H1 (cell line): ENCODE data around the gene TGM2. TPM values are rescaled to one million over a fixed set of nuclear protein-coding genes. Genes with fewer than 3 reads are reported as not detected.

Experiments used
- CTCF ChIA-PET: fragments of 300-600 bp; sonication (Branson Sonifier 250); formaldehyde crosslinking; loops from one replicate; lab custom pipeline; 2021; ENCODE audit not compliant: partially characterized antibody; lab: Charles Lee
- POLR2A ChIA-PET: fragments of 300-600 bp; sonication (Branson Sonifier 250); formaldehyde crosslinking; loops from one replicate; lab custom pipeline; 2021; ENCODE audit warnings: inconsistent platforms; ENCODE audit not compliant: partially characterized antibody; lab: Charles Lee
- DNase-seq, 2 experiments: peaks; one replicate each; pipeline versions ENCODE4 v3.0.0 to v3.0.0-alpha.2; 2010 to 2022; ENCODE audit warnings: low spot score in 2 of 2, low read depth in 1 of 2, mixed read lengths in 1 of 2
- FAIRE-seq: peaks from 2 replicates; lab custom pipeline; 2011; peaks lifted over from hg19 to GRCh38; lab: Jason Lieb, UNC
- H2AFZ ChIP-seq: 2 replicates; pipeline ENCODE4 v1.8.1; 2012; ENCODE audit warnings: low read length, inconsistent platforms
- H2AK5ac ChIP-seq: 2 replicates; pipeline ENCODE4 v1.6.1; 2013; ENCODE audit warnings: low read depth, low read length
- H2BK120ac ChIP-seq: replicated peaks from 2 replicates; pipeline ENCODE3; 2013; ENCODE audit warnings: low read depth, low read length, inconsistent platforms
- H2BK12ac ChIP-seq: 2 replicates; pipeline ENCODE4 v1.6.1; 2013; ENCODE audit warnings: low read depth, low read length
- H2BK15ac ChIP-seq: 2 replicates; pipeline ENCODE4 v1.6.1; 2013; ENCODE audit warnings: low read length
- H2BK20ac ChIP-seq: 2 replicates; pipeline ENCODE4 v1.6.1; 2013; ENCODE audit warnings: low read length
- H2BK5ac ChIP-seq: 2 replicates; pipeline ENCODE4 v1.6.1; 2013; ENCODE audit warnings: low read depth, low read length
- H3K14ac ChIP-seq: 2 replicates; pipeline ENCODE4 v1.6.1; 2013; ENCODE audit warnings: inconsistent platforms; ENCODE audit not compliant: insufficient read length
- H3K18ac ChIP-seq: 2 replicates; pipeline ENCODE4 v1.6.1; 2013; ENCODE audit warnings: low read length; ENCODE audit errors: extremely low read depth
- H3K23ac ChIP-seq: 2 replicates; pipeline ENCODE4 v1.6.1; 2013; ENCODE audit warnings: inconsistent platforms; ENCODE audit not compliant: insufficient read length
- H3K23me2 ChIP-seq: 2 replicates; pipeline ENCODE4 v1.6.1; 2013; ENCODE audit warnings: low read depth, low read length
- H3K27ac ChIP-seq: 2 replicates; pipeline ENCODE4 v1.6.1; 2011; ENCODE audit warnings: low read depth, low read length, inconsistent platforms
- H3K27me3 ChIP-seq, 4 experiments: replicated peaks in 1 of 4; 1 replicate in 1 of 4; 2 replicates in 3 of 4; pipeline versions ENCODE4 v1.6.1 to v1.8.1; 2011 to 2013; ENCODE audit warnings: low read length in 3 of 4, mild to moderate bottlenecking in 3 of 4, inconsistent platforms in 2 of 4, mixed read lengths in 2 of 4, moderate library complexity in 1 of 4; ENCODE audit not compliant: control insufficient read depth in 3 of 4, insufficient read depth in 3 of 4; ENCODE audit errors: extremely low read depth in 1 of 4
- H3K36me3 ChIP-seq, 4 experiments: 2 replicates each; pipeline versions ENCODE4 v1.6.1 to v1.8.1; 2011 to 2013; ENCODE audit warnings: mild to moderate bottlenecking in 4 of 4, low read length in 3 of 4, moderate library complexity in 2 of 4, control low read depth in 1 of 4, inconsistent platforms in 1 of 4; ENCODE audit not compliant: insufficient read depth in 4 of 4, control insufficient read depth in 2 of 4
- H3K4ac ChIP-seq: replicated peaks from 2 replicates; pipeline ENCODE3; 2013; ENCODE audit warnings: low read length, low read depth, mixed read lengths, inconsistent platforms; ENCODE audit not compliant: insufficient read length
- H3K4me1 ChIP-seq, 4 experiments: replicated peaks in 1 of 4; 1 replicate in 1 of 4; 2 replicates in 3 of 4; pipeline versions ENCODE4 v1.6.1 to v1.8.1; 2011 to 2013; ENCODE audit warnings: low read length in 3 of 4, inconsistent platforms in 2 of 4, mixed read lengths in 1 of 4; ENCODE audit not compliant: insufficient read depth in 4 of 4, control insufficient read depth in 3 of 4
- H3K4me2 ChIP-seq, 2 experiments: 2 replicates each; pipeline versions ENCODE4 v1.6.1 to v1.8.1; 2011 to 2013; ENCODE audit warnings: low read depth in 2 of 2, low read length in 2 of 2, control low read depth in 1 of 2, inconsistent platforms in 1 of 2, mild to moderate bottlenecking in 1 of 2; ENCODE audit not compliant: insufficient read depth in 1 of 2
- H3K4me3 ChIP-seq, 4 experiments: fragments of 200-600, 300-600 bp in 1 of 4; sonication (generic), shearing (Covaris generic), sonication (Bioruptor Twin) in 1 of 4; 2 replicates each; pipeline versions ENCODE4 v1.5.1 to v1.8.1; 2011 to 2016; ENCODE audit warnings: low read length in 4 of 4, low read depth in 3 of 4, control low read depth in 2 of 4, inconsistent platforms in 2 of 4, mild to moderate bottlenecking in 2 of 4, mixed read lengths in 1 of 4, moderate library complexity in 1 of 4; ENCODE audit not compliant: insufficient read depth in 2 of 4; ENCODE audit errors: extremely low read depth in 1 of 4
- H3K56ac ChIP-seq: replicated peaks from 2 replicates; pipeline ENCODE3; 2013; ENCODE audit warnings: low read depth, mild to moderate bottlenecking, mixed read lengths, low read length, inconsistent platforms; ENCODE audit not compliant: insufficient read length
- H3K79me1 ChIP-seq: 2 replicates; pipeline ENCODE4 v1.6.1; 2013; ENCODE audit warnings: low read depth, low read length, control low read depth
- H3K79me2 ChIP-seq, 2 experiments: 2 replicates each; pipeline versions ENCODE4 v1.6.1 to v1.8.1; 2012 to 2013; ENCODE audit warnings: low read length in 2 of 2, mild to moderate bottlenecking in 2 of 2, inconsistent platforms in 1 of 2; ENCODE audit not compliant: insufficient read depth in 2 of 2, control insufficient read depth in 1 of 2
- H3K9ac ChIP-seq, 4 experiments: replicated peaks in 1 of 4; 1 replicate in 1 of 4; 2 replicates in 3 of 4; pipeline versions ENCODE4 v1.6.1 to v1.8.1; 2011 to 2013; ENCODE audit warnings: low read depth in 3 of 4, low read length in 3 of 4, control low read depth in 2 of 4, mild to moderate bottlenecking in 2 of 4, moderate library complexity in 2 of 4, inconsistent platforms in 1 of 4; ENCODE audit errors: extremely low read depth in 1 of 4
- H3K9me3 ChIP-seq, 2 experiments: 2 replicates each; pipeline versions ENCODE4 v1.6.1 to v1.8.1; 2012 to 2013; ENCODE audit warnings: mild to moderate bottlenecking in 2 of 2, moderate library complexity in 2 of 2, control low read depth in 1 of 2, inconsistent platforms in 1 of 2, low read depth in 1 of 2, low read length in 1 of 2, mixed read lengths in 1 of 2; ENCODE audit not compliant: insufficient read depth in 2 of 2
- H4K20me1 ChIP-seq, 2 experiments: replicated peaks in 1 of 2; 2 replicates each; pipeline versions ENCODE3 to v1.8.1; 2011 to 2013; ENCODE audit warnings: inconsistent platforms in 2 of 2, low read length in 2 of 2, mild to moderate bottlenecking in 1 of 2; ENCODE audit not compliant: insufficient read depth in 2 of 2, control insufficient read depth in 1 of 2
- H4K5ac ChIP-seq: 2 replicates; pipeline ENCODE4 v1.6.1; 2013; ENCODE audit warnings: low read length, low read depth, mixed read lengths, inconsistent platforms; ENCODE audit not compliant: insufficient read length
- H4K8ac ChIP-seq: 2 replicates; pipeline ENCODE4 v1.8.0; 2013; ENCODE audit warnings: mild to moderate bottlenecking, moderate library complexity, low read length, inconsistent platforms; ENCODE audit not compliant: insufficient read depth; ENCODE audit errors: extremely low read depth
- H4K91ac ChIP-seq: replicated peaks from 2 replicates; pipeline ENCODE3; 2013; ENCODE audit warnings: low read length, mixed read lengths, inconsistent platforms; ENCODE audit not compliant: insufficient read length
- CEBPB ChIP-seq: IDR thresholded peaks from 2 replicates; pipeline ENCODE4 v1.6.1; 2012; ENCODE audit warnings: low read depth, low read length
- CTBP2 ChIP-seq: IDR thresholded peaks from 2 replicates; pipeline ENCODE4 v1.7.0; 2011; ENCODE audit warnings: borderline replicate concordance, mild to moderate bottlenecking, moderate library complexity, mixed read lengths, low read length; ENCODE audit not compliant: insufficient read depth, insufficient read length
- EGR1 ChIP-seq: IDR thresholded peaks from 2 replicates; pipeline ENCODE4 v1.6.1; 2011; ENCODE audit warnings: low read depth, low read length, borderline replicate concordance
- GABPA ChIP-seq: IDR thresholded peaks from 2 replicates; pipeline ENCODE4 v1.6.1; 2011; ENCODE audit warnings: mild to moderate bottlenecking, low read length, moderate library complexity, borderline replicate concordance; ENCODE audit not compliant: insufficient read depth
- GTF2F1 ChIP-seq: IDR thresholded peaks from 2 replicates; pipeline ENCODE4 v1.6.1; 2012; ENCODE audit warnings: low read depth, low read length, improper control_type of control experiment, borderline replicate concordance
- NANOG ChIP-seq: IDR thresholded peaks from 2 replicates; pipeline ENCODE4 v1.6.1; 2011; ENCODE audit warnings: low read length, low read depth, mild to moderate bottlenecking, inconsistent platforms; ENCODE audit not compliant: insufficient read depth, poor library complexity, severe bottlenecking
- SIN3A ChIP-seq, 2 experiments: IDR thresholded peaks in 1 of 2; conservative IDR thresholded peaks in 1 of 2; 2 replicates each; pipeline ENCODE4 v1.6.1; 2011 to 2012; ENCODE audit warnings: low read length in 2 of 2, improper control_type of control experiment in 1 of 2, low read depth in 1 of 2, mild to moderate bottlenecking in 1 of 2
- SIRT6 ChIP-seq: IDR thresholded peaks from one replicate; pipeline ENCODE4 v1.7.1; 2012; ENCODE audit warnings: low read length, inconsistent platforms
- SP2 ChIP-seq: IDR thresholded peaks from 2 replicates; pipeline ENCODE4 v1.6.1; 2012; ENCODE audit warnings: mild to moderate bottlenecking, low read length, inconsistent platforms
- SRF ChIP-seq: IDR thresholded peaks from 2 replicates; pipeline ENCODE4 v1.6.1; 2011; ENCODE audit warnings: mild to moderate bottlenecking, low read depth, low read length, moderate library complexity
- TCF12 ChIP-seq: IDR thresholded peaks from 2 replicates; pipeline ENCODE4 v1.6.1; 2011; ENCODE audit warnings: low read depth, mild to moderate bottlenecking, low read length
- WGBS, 2 experiments: shearing (Covaris generic) in 1 of 2; methylation state at CpG; one replicate each; pipeline versions ENCODE4 v1.1.6 to v1.1.7; 2013 to 2015; ENCODE audit warnings: low lambda C conversion rate in 2 of 2, mixed read lengths in 2 of 2, inconsistent platforms in 1 of 2, low coverage in 1 of 2, missing lambda C conversion rate in 1 of 2; ENCODE audit not compliant: insufficient replicate concordance in 2 of 2, insufficient coverage in 1 of 2, insufficient read length in 1 of 2; ENCODE audit errors: extremely low coverage in 1 of 2, missing lambda C conversion rate in 1 of 2; 5-methylcytosine and 5-hydroxymethylcytosine counted together
- polyA plus RNA-seq, 7 experiments: library from polyadenylated mRNA; depleted of rRNA in 3 of 7; stranded (reverse) in 5 of 7; unstranded in 2 of 7; fragments of >200 nt in 5 of 7; fragments of 200-250 nt in 2 of 7; gene quantifications; 1 replicate in 5 of 7; 2 replicates in 1 of 7; 4 replicates in 1 of 7; pipeline versions ENCODE4 v1.2.1 to v1.2.3, GENCODE V29; 2011 to 2013; ENCODE audit warnings: missing spikeins in 2 of 7, mixed read lengths in 2 of 7
- total RNA-seq: library from RNA; stranded (reverse); fragmentation: NEBNext Ultra II Directional; extraction: Animal tissue kit (Norgen Biotek cat#: 25700); gene quantifications from 2 replicates; pipeline ENCODE4 v1.2.1, GENCODE V29; 2021
- TF ChIP-seq, protein P1 (sequence below), 3 experiments: IDR thresholded peaks; 1 replicate in 2 of 3; 2 replicates in 1 of 3; pipeline versions ENCODE4 v1.5.1 to v1.6.1; 2011; ENCODE audit warnings: low read length in 3 of 3, mild to moderate bottlenecking in 3 of 3, inconsistent platforms in 2 of 3, low read depth in 1 of 3, moderate library complexity in 1 of 3; ENCODE audit not compliant: insufficient read depth in 1 of 3; ENCODE audit errors: control extremely low read depth in 1 of 3

The TGM2 gene
- total and polyA plus RNA-seq, 2 of the 8 experiments (the other 6 are each of a cell fraction or from before 2014, with no cell fraction given) = 0.86 to 1.0 TPM

DNA sequence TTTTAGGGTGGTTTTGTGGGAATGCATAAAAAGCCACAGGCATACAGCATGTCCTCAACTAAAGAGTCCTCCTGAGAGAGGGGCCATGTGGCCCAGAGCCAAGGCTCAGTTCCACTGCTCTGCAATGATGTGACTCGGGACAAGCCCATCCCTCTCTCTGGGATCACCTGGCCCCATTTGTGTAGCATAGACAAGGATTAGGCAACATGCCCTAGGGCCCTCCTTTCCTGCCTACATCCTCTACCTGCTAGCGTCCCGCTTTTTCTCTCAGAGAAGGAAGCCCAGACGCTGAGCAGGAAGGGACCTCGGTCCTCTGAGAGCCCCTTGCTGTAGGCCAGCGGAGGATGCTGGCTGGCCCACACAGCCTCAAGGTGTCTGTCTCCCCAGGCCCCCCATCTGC lies 8.8 kb downstream of the TGM2 start:
- Histone ChIP-seq H3K36me3 (no peaks in the 10 kb centered on the region), H4K8ac (no peak overlapping the region), H2BK20ac (no peak overlapping the region), H2BK120ac (no peak overlapping the region), H2BK12ac (no peak overlapping the region), H4K20me1 (no peaks in the 10 kb centered on the region), H3K79me2 (no peaks in the 10 kb centered on the region), H4K5ac (no peak overlapping the region), H3K4me3 (no peak overlapping the region), H3K9ac (no peak overlapping the region), H3K27me3 (no peaks in the 10 kb centered on the region), H3K56ac (no peak overlapping the region), H2BK15ac (no peak overlapping the region), H3K27ac (no peak overlapping the region), H3K23ac (no peak overlapping the region), H2BK5ac (no peak overlapping the region), H3K9me3 (no peaks in the 10 kb centered on the region), H3K23me2 (no peaks in the 10 kb centered on the region), H2AFZ (no peak overlapping the region), H3K79me1 (no peaks in the 10 kb centered on the region), H3K4ac (no peak overlapping the region), H3K4me2 (no peak overlapping the region), H3K14ac (no peak overlapping the region), H3K4me1 (no peaks in the 10 kb centered on the region; a peak in 1 of 7 replicates), H2AK5ac (no peak overlapping the region), H4K91ac (no peak overlapping the region), H3K18ac (no peak overlapping the region)
- ChIA-PET POLR2A (no interaction called here), CTCF (interaction anchor here (0.7 to 2.6 kb wide), 5 partner anchors 8 to 135 kb away, joined by 3 to 13 read pairs (median 3); partner anchors contain the start of gene TGM2)
- no peak for FAIRE-seq
- DNase-seq = no peak
- WGBS, 2 experiments = 92% methylated on average over 6 of the region's 6 CpGs; no CpG with 5 or more reads in 1 of the 2 experiments
- TF ChIP-seq SIRT6 (no peak), CTBP2 (no peak), NANOG (no peak), GABPA (no peak), CEBPB (no peak), SP2 (no peak), EGR1 (no peak), GTF2F1 (no peak), SRF (no peak), SIN3A (conservative IDR thresholded peaks at IDR 0.05 in 1 of 2, IDR thresholded peaks at IDR 0.05 in 1 of 2; ENCODE audit: low read depth in 1 of 2, low read length in 2 of 2) (no peak), TCF12 (no peak)
- TF ChIP-seq, protein P1, sequence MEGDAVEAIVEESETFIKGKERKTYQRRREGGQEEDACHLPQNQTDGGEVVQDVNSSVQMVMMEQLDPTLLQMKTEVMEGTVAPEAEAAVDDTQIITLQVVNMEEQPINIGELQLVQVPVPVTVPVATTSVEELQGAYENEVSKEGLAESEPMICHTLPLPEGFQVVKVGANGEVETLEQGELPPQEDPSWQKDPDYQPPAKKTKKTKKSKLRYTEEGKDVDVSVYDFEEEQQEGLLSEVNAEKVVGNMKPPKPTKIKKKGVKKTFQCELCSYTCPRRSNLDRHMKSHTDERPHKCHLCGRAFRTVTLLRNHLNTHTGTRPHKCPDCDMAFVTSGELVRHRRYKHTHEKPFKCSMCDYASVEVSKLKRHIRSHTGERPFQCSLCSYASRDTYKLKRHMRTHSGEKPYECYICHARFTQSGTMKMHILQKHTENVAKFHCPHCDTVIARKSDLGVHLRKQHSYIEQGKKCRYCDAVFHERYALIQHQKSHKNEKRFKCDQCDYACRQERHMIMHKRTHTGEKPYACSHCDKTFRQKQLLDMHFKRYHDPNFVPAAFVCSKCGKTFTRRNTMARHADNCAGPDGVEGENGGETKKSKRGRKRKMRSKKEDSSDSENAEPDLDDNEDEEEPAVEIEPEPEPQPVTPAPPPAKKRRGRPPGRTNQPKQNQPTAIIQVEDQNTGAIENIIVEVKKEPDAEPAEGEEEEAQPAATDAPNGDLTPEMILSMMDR (IDR thresholded peaks at IDR 0.05; ENCODE audit: control extremely low read depth in 1 of 3, insufficient read depth in 1 of 3, low read depth in 1 of 3, low read length in 3 of 3) = no peak
